Smooth muscle cell (in vitro differentiated cells): Measurements from ENCODE around the gene ERBB3. TPM values are rescaled to one million over a fixed set of nuclear protein-coding genes. Genes with fewer than 3 reads are reported as not detected.
"Not testable (repeated sequence)": the region's sequence is repeated elsewhere in the genome, so short reads cannot be mapped to it uniquely, and the experiment has no call there.

Experiments
- DNase-seq: peaks from one replicate; lab custom pipeline; 2025; ENCODE audit not compliant: unreplicated experiment; lab: John Stamatoyannopoulos, UW
- H2AFZ ChIP-seq: fragments of 200-600 bp; sonication (generic); 2 replicates; pipeline ENCODE4 v1.6.0; 2016; ENCODE audit warnings: antibody characterized with exemption, low read depth, mild to moderate bottlenecking
- H3F3A ChIP-seq: fragments of 200-600 bp; sonication (generic); 2 replicates; pipeline ENCODE4 v1.6.0; 2017; ENCODE audit warnings: antibody characterized with exemption, low read depth
- H3K27ac ChIP-seq: fragments of 200-600 bp; sonication (generic); 2 replicates; pipeline ENCODE4 v1.5.1; 2016; ENCODE audit warnings: low read depth, mild to moderate bottlenecking
- H3K27me3 ChIP-seq: fragments of 200-600 bp; sonication (generic); 2 replicates; pipeline ENCODE4 v1.6.1; 2016; ENCODE audit warnings: low read depth, mild to moderate bottlenecking
- H3K36me3 ChIP-seq: fragments of 200-600 bp; sonication (generic); 2 replicates; pipeline ENCODE4 v1.5.1; 2016; ENCODE audit warnings: low read depth
- H3K4me1 ChIP-seq: fragments of 200-600 bp; sonication (generic); 2 replicates; pipeline ENCODE4 v1.5.1; 2016; ENCODE audit warnings: low read depth
- H3K4me2 ChIP-seq: fragments of 200-600 bp; sonication (generic); 2 replicates; pipeline ENCODE4 v1.6.0; 2016; ENCODE audit warnings: mild to moderate bottlenecking
- H3K4me3 ChIP-seq: fragments of 200-600 bp; sonication (generic); 2 replicates; pipeline ENCODE4 v1.5.1; 2016; ENCODE audit warnings: mild to moderate bottlenecking
- H3K79me2 ChIP-seq: fragments of 200-600 bp; sonication (generic); 2 replicates; pipeline ENCODE4 v1.6.0; 2016; ENCODE audit warnings: low read depth, mild to moderate bottlenecking
- H3K9ac ChIP-seq: fragments of 200-600 bp; sonication (generic); 2 replicates; pipeline ENCODE4 v1.6.0; 2016; ENCODE audit warnings: low read depth
- H3K9me3 ChIP-seq: fragments of 200-600 bp; sonication (generic); replicated peaks from 2 replicates; pipeline ENCODE4 v1.5.1; 2016; ENCODE audit warnings: low read depth
- H4K20me1 ChIP-seq: fragments of 200-600 bp; sonication (generic); 2 replicates; pipeline ENCODE4 v1.6.0; 2016; ENCODE audit warnings: low read depth
- WGBS: methylation state at CpG from one replicate; pipeline ENCODE4 v1.1.7; 2016; ENCODE audit warnings: low lambda C conversion rate; 5-methylcytosine and 5-hydroxymethylcytosine counted together
- polyA plus RNA-seq: library from polyadenylated mRNA; unstranded; fragments of >200 nt; fragmentation: Nextera tagmentation; extraction: Ambion mirVana; gene quantifications from 2 replicates; pipeline ENCODE4 v1.2.1, GENCODE V29; 2016
- total RNA-seq: library from RNA; depleted of rRNA; stranded (reverse); fragments of >200 nt; gene quantifications from 2 replicates; pipeline ENCODE4 v1.2.3, GENCODE V29; 2014
- TF ChIP-seq, protein P1 (sequence below): fragments of 200-600 bp; sonication (generic); IDR thresholded peaks from 2 replicates; pipeline ENCODE4 v1.5.1; 2017; ENCODE audit warnings: borderline replicate concordance, mild to moderate bottlenecking, antibody characterized with exemption; ENCODE audit not compliant: insufficient read depth, poor library complexity, severe bottlenecking

The ERBB3 gene
- total and polyA plus RNA-seq, 2 experiments from 2014 or later: 1.2 to 9.2 TPM

DNA sequence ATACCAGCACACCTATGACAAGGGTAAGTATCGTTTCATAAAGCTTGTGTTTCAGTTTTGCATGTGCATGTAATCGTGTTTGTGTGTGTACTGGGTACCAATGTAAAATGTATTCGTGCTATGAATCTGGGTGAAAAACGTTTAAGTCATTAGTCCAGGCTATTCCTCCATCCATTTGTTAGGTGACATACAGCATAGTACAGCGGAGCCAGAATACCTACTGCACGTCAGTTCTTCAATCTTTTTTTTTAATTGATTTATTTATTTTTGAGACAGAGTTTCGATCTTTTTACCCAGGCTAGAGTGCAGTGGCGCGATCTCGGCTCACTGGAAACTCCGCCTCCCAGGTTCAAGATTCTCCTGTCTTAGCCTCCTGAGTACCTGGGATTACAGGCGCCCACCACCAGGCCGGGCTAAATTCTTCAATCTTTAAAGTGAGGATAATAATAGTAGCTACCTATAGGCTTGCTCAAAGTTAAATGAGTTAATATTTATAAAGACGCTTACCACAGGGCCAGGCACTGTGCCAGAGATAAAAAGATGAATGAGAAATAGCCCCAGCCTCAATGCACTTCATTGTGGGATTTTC, 38.9 kb upstream of the ERBB3 start:
- Histone ChIP-seq H3K4me1 (peaks cover 16% of the 10 kb centered on the region), H3K4me3 (peak overlapping the region; percentile 85), H3K9ac (peak overlapping the region; percentile 6), H4K20me1 (peaks cover 17% of the 10 kb centered on the region), H3K36me3 (no peaks in the 10 kb centered on the region), H3K4me2 (peak overlapping the region; percentile 87), H3F3A (peaks cover 33% of the 10 kb centered on the region), H2AFZ (peak overlapping the region; percentile 83), H3K9me3 (no peaks in the 10 kb centered on the region), H3K79me2 (peaks cover 31% of the 10 kb centered on the region), H3K27me3 (no peaks in the 10 kb centered on the region), H3K27ac (peak overlapping the region; percentile 88)
- TF ChIP-seq, protein P1, sequence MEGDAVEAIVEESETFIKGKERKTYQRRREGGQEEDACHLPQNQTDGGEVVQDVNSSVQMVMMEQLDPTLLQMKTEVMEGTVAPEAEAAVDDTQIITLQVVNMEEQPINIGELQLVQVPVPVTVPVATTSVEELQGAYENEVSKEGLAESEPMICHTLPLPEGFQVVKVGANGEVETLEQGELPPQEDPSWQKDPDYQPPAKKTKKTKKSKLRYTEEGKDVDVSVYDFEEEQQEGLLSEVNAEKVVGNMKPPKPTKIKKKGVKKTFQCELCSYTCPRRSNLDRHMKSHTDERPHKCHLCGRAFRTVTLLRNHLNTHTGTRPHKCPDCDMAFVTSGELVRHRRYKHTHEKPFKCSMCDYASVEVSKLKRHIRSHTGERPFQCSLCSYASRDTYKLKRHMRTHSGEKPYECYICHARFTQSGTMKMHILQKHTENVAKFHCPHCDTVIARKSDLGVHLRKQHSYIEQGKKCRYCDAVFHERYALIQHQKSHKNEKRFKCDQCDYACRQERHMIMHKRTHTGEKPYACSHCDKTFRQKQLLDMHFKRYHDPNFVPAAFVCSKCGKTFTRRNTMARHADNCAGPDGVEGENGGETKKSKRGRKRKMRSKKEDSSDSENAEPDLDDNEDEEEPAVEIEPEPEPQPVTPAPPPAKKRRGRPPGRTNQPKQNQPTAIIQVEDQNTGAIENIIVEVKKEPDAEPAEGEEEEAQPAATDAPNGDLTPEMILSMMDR: no peak
- DNase-seq: no peak
- 51% methylated on average over 14 of the region's 14 CpGs for WGBS

DNA sequence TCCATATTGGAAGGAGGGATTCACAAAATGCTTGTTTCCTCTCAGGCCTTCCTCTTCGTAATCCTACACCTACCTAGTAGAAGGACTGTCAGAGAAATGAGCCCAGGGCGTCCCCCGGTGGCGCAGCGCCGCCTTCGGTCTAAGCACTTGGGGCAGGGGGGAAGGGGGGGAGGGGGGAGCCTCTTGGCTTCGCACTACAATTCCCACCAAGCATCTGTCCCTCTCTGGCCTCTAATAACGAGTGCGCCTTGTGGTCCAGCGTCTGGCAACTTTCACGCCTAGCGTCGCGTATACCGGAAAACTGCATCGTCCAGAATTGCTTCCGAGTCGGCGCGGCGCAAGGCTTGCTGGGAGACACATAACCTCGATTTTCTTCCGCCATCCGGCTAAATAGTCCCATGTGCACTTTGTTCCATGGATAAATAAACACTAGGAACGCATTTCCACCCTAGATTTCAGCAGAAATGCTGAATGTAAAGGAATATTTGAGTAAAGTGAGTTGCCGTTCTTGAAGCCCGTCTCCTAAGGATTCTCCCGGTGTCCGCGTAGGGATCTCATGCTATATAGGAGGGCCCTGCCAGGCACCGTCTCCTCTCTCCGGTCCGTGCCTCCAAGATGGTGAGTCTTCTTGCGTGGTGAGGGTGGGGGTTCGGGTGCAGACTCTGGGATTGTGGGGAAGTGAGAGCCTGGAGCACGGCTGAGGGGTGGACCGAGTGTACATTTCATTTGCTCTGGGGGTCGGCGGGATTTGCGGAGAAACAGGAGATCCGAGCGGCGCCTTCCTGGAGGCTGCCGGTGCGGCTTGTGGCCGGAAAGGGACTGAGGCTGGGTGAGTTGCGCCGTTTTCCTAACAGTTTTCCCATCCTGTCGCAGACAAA, 38.2 kb upstream of the ERBB3 start, which contains the start of gene RPS26:
Gene RPS26 (plus strand): TSS at position 367 of the 878 bp plus-strand sequence. CDS start 249 bp downstream, at position 616.
- Histone ChIP-seq H3K79me2 (peaks cover 31% of the 10 kb centered on the region), H3K4me1 (peaks cover 16% of the 10 kb centered on the region), H3K27ac (peak within 1 kb of the TSS; percentile 88), H3K9ac (peak within 1 kb of the TSS; percentile 91), H3K36me3 (no peaks in the 10 kb centered on the region), H3K27me3 (no peaks in the 10 kb centered on the region), H2AFZ (peak within 1 kb of the TSS; percentile 83), H3K9me3 (no peaks in the 10 kb centered on the region), H3K4me2 (peak within 1 kb of the TSS; percentile 87), H3K4me3 (peak within 1 kb of the TSS; percentile 85), H3F3A (peaks cover 41% of the 10 kb centered on the region), H4K20me1 (peaks cover 17% of the 10 kb centered on the region)
- whole genome bisulfite sequencing: under 1% methylated on average over 46 of the region's 50 CpGs
- TF ChIP-seq, protein P1: peak; percentile 27
- peak; percentile 78 for DNase-seq

DNA sequence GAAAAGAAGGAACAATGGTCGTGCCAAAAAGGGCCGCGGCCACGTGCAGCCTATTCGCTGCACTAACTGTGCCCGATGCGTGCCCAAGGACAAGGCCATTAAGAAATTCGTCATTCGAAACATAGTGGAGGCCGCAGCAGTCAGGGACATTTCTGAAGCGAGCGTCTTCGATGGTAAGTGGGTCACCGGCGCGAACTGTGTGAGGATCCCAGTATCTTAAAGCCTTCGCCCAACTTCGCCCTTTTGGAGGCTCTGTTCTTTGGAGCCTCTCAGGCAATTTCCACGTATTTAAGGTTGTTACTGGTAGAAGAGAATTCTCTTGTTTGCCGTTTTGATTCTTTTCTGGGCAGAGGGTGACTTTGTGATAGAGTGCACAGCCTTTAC, 37.5 kb upstream of the ERBB3 start:
- not testable (repeated sequence) for H3K9me3 ChIP-seq, H3K27me3 ChIP-seq, H2AFZ ChIP-seq, H3K36me3 ChIP-seq, DNase-seq
- 4% methylated on average over 20 of the region's 20 CpGs for WGBS
- peak overlapping the region; percentile 87 for H3K4me2 ChIP-seq
- H3F3A ChIP-seq: peaks cover 42% of the 10 kb centered on the region
- H3K4me3 ChIP-seq: peak overlapping the region; percentile 85
- peak overlapping the region; percentile 91 for H3K9ac ChIP-seq
- peaks cover 31% of the 10 kb centered on the region for H3K79me2 ChIP-seq
- H3K4me1 ChIP-seq: peaks cover 16% of the 10 kb centered on the region
- H3K27ac ChIP-seq: peak overlapping the region; percentile 88
- peaks cover 17% of the 10 kb centered on the region for H4K20me1 ChIP-seq

DNA sequence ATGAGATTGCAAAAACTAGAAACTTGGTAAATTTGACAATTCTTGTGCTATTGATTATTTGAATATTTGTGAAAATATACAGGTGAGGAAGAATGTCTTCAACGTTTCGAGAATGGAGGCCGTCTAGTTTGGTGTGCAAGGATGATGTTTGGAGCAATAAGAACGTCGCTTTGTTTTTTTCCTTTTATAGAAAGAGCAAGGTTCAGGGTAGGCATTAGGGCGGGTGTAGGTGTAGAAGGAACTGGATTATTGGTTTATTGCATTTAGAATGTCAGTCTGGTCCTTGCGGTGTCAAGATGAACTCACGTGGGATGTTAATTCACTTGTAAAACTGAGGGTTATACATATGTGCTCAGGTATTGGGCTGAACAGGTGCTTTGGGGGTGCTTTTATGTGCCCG, 37.1 kb upstream of the ERBB3 start:
- H3K79me2 ChIP-seq: peaks cover 31% of the 10 kb centered on the region
- no peaks in the 10 kb centered on the region for H3K36me3 ChIP-seq
- H4K20me1 ChIP-seq: peaks cover 17% of the 10 kb centered on the region
- peak overlapping the region; percentile 91 for H3K9ac ChIP-seq
- DNase-seq: no peak
- WGBS: 56% methylated on average over 9 of the region's 9 CpGs
- no peak overlapping the region for H2AFZ ChIP-seq
- TF ChIP-seq, protein P1: no peak
- H3F3A ChIP-seq: peaks cover 42% of the 10 kb centered on the region
- peak overlapping the region; percentile 85 for H3K4me3 ChIP-seq
- peak overlapping the region; percentile 87 for H3K4me2 ChIP-seq
- peaks cover 16% of the 10 kb centered on the region for H3K4me1 ChIP-seq
- H3K27ac ChIP-seq: peak overlapping the region; percentile 88
- no peaks in the 10 kb centered on the region for H3K27me3 ChIP-seq
- no peaks in the 10 kb centered on the region for H3K9me3 ChIP-seq
